Tibial nerve (tissue), 4 donors: ENCODE measurements around the gene PTGR3. TPM values are rescaled to one million over a fixed set of nuclear protein-coding genes. Genes with fewer than 3 reads are reported as not detected.
"Not testable (repeated sequence)": the region's sequence is repeated elsewhere in the genome, so short reads cannot be mapped to it uniquely, and the experiment has no call there.

ENCODE experiments used
- DNase-seq, 2 donors: peaks; one replicate each; pipeline ENCODE4 v3.0.0-alpha.2; 2019; ENCODE audit warnings: low spot score in 2 of 2
- H3K27ac ChIP-seq, 4 donors: fragments of 200-600 bp; sonication (generic) in 3 of 4; one replicate each; pipeline ENCODE4 v1.5.1; 2017 to 2019; ENCODE audit warnings: mild to moderate bottlenecking in 1 of 4
- H3K27me3 ChIP-seq, 2 donors: fragments of 200-600 bp; sonication (generic) in 1 of 2; one replicate each; pipeline versions ENCODE4 v1.5.1 to v1.6.0; 2017 to 2019
- H3K36me3 ChIP-seq, 3 donors: fragments of 200-600 bp; sonication (generic); one replicate each; pipeline ENCODE4 v1.5.1; 2018 to 2019
- H3K4me1 ChIP-seq, 4 donors: fragments of 200-600 bp; sonication (generic) in 3 of 4; one replicate each; pipeline ENCODE4 v1.5.1; 2017 to 2019
- H3K4me3 ChIP-seq, 4 donors: fragments of 200-600 bp; sonication (generic) in 3 of 4; one replicate each; pipeline ENCODE4 v1.5.1; 2017 to 2019; ENCODE audit warnings: mild to moderate bottlenecking in 1 of 4, moderate library complexity in 1 of 4
- H3K9me3 ChIP-seq, 4 donors: fragments of 200-600 bp; sonication (generic) in 3 of 4; one replicate each; pipeline ENCODE4 v1.5.1; 2017 to 2019
- CTCF ChIP-seq, 5 experiments: fragments of 200-600 bp in 3 of 5; fragments of 450-650 bp in 2 of 5; sonication (generic) in 3 of 5; IDR thresholded peaks; one replicate each; pipeline ENCODE4 v1.5.1; 2016 to 2019; ENCODE audit warnings: antibody characterized with exemption in 5 of 5, mild to moderate bottlenecking in 3 of 5, moderate library complexity in 2 of 5
- EP300 ChIP-seq, 2 donors: sonication (generic); formaldehyde crosslinking; IDR thresholded peaks; one replicate each; pipeline ENCODE4 v1.6.1; 2017; ENCODE audit warnings: antibody characterized with exemption in 2 of 2, mild to moderate bottlenecking in 1 of 2
- POLR2A ChIP-seq, 2 donors: fragments of 450-650 bp; IDR thresholded peaks; one replicate each; pipeline ENCODE4 v1.6.1; 2017; ENCODE audit warnings: antibody characterized with exemption in 2 of 2, mild to moderate bottlenecking in 2 of 2, moderate library complexity in 2 of 2
- WGBS, 2 donors: methylation state at CpG; one replicate each; pipeline ENCODE4 v1.1.5; 2018; 5-methylcytosine and 5-hydroxymethylcytosine counted together
- total RNA-seq, 4 donors: library from RNA; depleted of rRNA; stranded (reverse); fragments of >200 nt; gene quantifications; one replicate each; pipeline ENCODE4 v1.1.0, GENCODE V29; 2016

The PTGR3 gene
- total RNA-seq, 4 donors from 2014 or later: 12.7 to 35.9 (median 24.5) TPM

- WGBS, 2 donors: 86 to 87% methylated on average over 13 of the region's 13 CpGs
- Histone ChIP-seq H3K27ac (no peak overlapping the region), H3K4me3 (no peak overlapping the region), H3K9me3 (no peaks in the 10 kb centered on the region), H3K36me3 (peaks cover 0 to 12% (median 0%) of the 10 kb centered on the region in 3 donors), H3K4me1 (peaks cover 0 to 62% (median 17%) of the 10 kb centered on the region in 4 donors), H3K27me3 (no peaks in the 10 kb centered on the region)
- TF ChIP-seq POLR2A (IDR thresholded peaks at IDR 0.05): no peak
- no peak for TF ChIP-seq CTCF (IDR thresholded peaks at IDR 0.05)
- no peak for TF ChIP-seq EP300 (IDR thresholded peaks at IDR 0.05)
- no peak for DNase-seq
These were observed 8.9 kb downstream of the PTGR3 start for GRCh38 chr18:75200071-75200470.

GRCh38 chr18:75199327-75199726, 9.6 kb downstream of the PTGR3 start:
- Histone ChIP-seq H3K27ac (no peak overlapping the region), H3K4me3 (no peak overlapping the region), H3K4me1 (peaks cover 0 to 55% (median 10%) of the 10 kb centered on the region in 4 donors), H3K36me3 (peaks cover 0 to 12% (median 0%) of the 10 kb centered on the region in 3 donors), H3K27me3 (no peaks in the 10 kb centered on the region), H3K9me3 (no peaks in the 10 kb centered on the region)
- no peak for TF ChIP-seq CTCF (IDR thresholded peaks at IDR 0.05)
- WGBS, 2 donors: 64 to 72% methylated on average over 4 of the region's 4 CpGs
- no peak for DNase-seq

- Histone ChIP-seq H3K27me3 (no peaks in the 10 kb centered on the region), H3K4me3 (no peak overlapping the region), H3K27ac (peak overlapping the region in 1 of 4 donors; percentile 8), H3K36me3 (peaks cover 0 to 12% (median 0%) of the 10 kb centered on the region in 3 donors), H3K4me1 (peaks cover 0 to 42% (median 3%) of the 10 kb centered on the region in 4 donors), H3K9me3 (no peaks in the 10 kb centered on the region)
- 22 to 28% methylated on average over 3 of the region's 3 CpGs for WGBS, 2 donors
- TF ChIP-seq POLR2A (IDR thresholded peaks at IDR 0.05): no peak
- no peak for TF ChIP-seq EP300 (IDR thresholded peaks at IDR 0.05)
- no peak for TF ChIP-seq CTCF (IDR thresholded peaks at IDR 0.05)
- DNase-seq: no peak
These were observed 10.9 kb downstream of the PTGR3 start for GRCh38 chr18:75198036-75198435.

- Histone ChIP-seq H3K4me3 (no peak overlapping the region), H3K9me3 (no peaks in the 10 kb centered on the region), H3K27ac (no peak overlapping the region), H3K27me3 (no peaks in the 10 kb centered on the region), H3K4me1 (peaks cover 0 to 12% (median 0%) of the 10 kb centered on the region in 4 donors), H3K36me3 (peaks cover 0 to 14% (median 0%) of the 10 kb centered on the region in 3 donors)
- 64 to 80% methylated on average over 7 of the region's 7 CpGs for WGBS, 2 donors
- no peak for DNase-seq
- no peak for TF ChIP-seq CTCF (IDR thresholded peaks at IDR 0.05)
- TF ChIP-seq EP300 (IDR thresholded peaks at IDR 0.05): no peak
- no peak for TF ChIP-seq POLR2A (IDR thresholded peaks at IDR 0.05)
These were observed 16.0 kb downstream of the PTGR3 start for GRCh38 chr18:75192899-75193298.

GRCh38 chr18:75189696-75190095, 19.2 kb downstream of the PTGR3 start:
- 93 to 98% methylated on average over 4 to 6 of the region's 6 CpGs for WGBS, 2 donors
- Histone ChIP-seq H3K4me1 (peaks cover 0 to 9% (median 0%) of the 10 kb centered on the region in 4 donors), H3K4me3 (no peak overlapping the region), H3K27ac (no peak overlapping the region), H3K27me3 (no peaks in the 10 kb centered on the region), H3K9me3 (no peaks in the 10 kb centered on the region), H3K36me3 (peaks cover 0 to 8% (median 0%) of the 10 kb centered on the region in 3 donors)
- DNase-seq: no peak
- TF ChIP-seq CTCF (IDR thresholded peaks at IDR 0.05) (no peak), EP300 (IDR thresholded peaks at IDR 0.05) (no peak), POLR2A (IDR thresholded peaks at IDR 0.05) (no peak)

GRCh38 chr18:75187702-75188101, 21.2 kb downstream of the PTGR3 start:
- H3K4me1 ChIP-seq, H3K27ac ChIP-seq, H3K27me3 ChIP-seq, DNase-seq, H3K36me3 ChIP-seq, H3K4me3 ChIP-seq, H3K9me3 ChIP-seq: not testable (repeated sequence)
- WGBS, 2 donors: 83 to 93% methylated on average over 4 of the region's 4 CpGs
